HepG2 (cell line): ENCODE results near the gene FIZ1. TPM values are rescaled to one million over a fixed set of nuclear protein-coding genes. Genes with fewer than 3 reads are reported as not detected.
A peak's percentile ranks its signal among the peaks of the same experiment; 100 is the strongest.

Experiments
- CC2D1A ChIP-seq: sonication (generic); formaldehyde crosslinking; IDR thresholded peaks from 2 replicates; pipeline ENCODE4 v1.8.1; 2023; ENCODE audit warnings: mild to moderate bottlenecking, missing genetic modification reagents
- E2F1 ChIP-seq: sonication (generic); formaldehyde crosslinking; IDR thresholded peaks from 2 replicates; pipeline ENCODE4 v1.5.0; 2020; ENCODE audit warnings: missing genetic modification reagents
- FOXM1 ChIP-seq: sonication (generic); formaldehyde crosslinking; IDR thresholded peaks from 2 replicates; pipeline ENCODE4 v1.5.0; 2020; ENCODE audit warnings: missing genetic modification reagents
- KDM3A ChIP-seq: IDR thresholded peaks from 2 replicates; pipeline ENCODE4 v1.6.1; 2018; ENCODE audit warnings: low read depth, missing compliant biosample characterization
- MEIS1 ChIP-seq: sonication (generic); formaldehyde crosslinking; IDR thresholded peaks from 2 replicates; pipeline ENCODE4 v1.9.0; 2021; ENCODE audit warnings: mild to moderate bottlenecking, missing genetic modification reagents, moderate library complexity, borderline replicate concordance
- MXD4 ChIP-seq: IDR thresholded peaks from 2 replicates; pipeline ENCODE4 v1.6.1; 2016; ENCODE audit warnings: mild to moderate bottlenecking, missing biosample characterization, missing genetic modification reagents
- POLR2A ChIP-seq, 2 experiments: IDR thresholded peaks; 2 replicates each; pipeline ENCODE4 v1.6.1; 2011; ENCODE audit warnings: low read depth in 2 of 2, low read length in 2 of 2, mild to moderate bottlenecking in 1 of 2, moderate library complexity in 1 of 2; ENCODE audit not compliant: insufficient read depth in 1 of 2
- POLR2G ChIP-seq: fragments of 200-400 bp; formaldehyde crosslinking; IDR thresholded peaks from 2 replicates; pipeline ENCODE4 v1.6.1; 2018; ENCODE audit warnings: mild to moderate bottlenecking, low read depth, low read length, moderate library complexity
- PTBP1 ChIP-seq: fragments of 200-400 bp; formaldehyde crosslinking; IDR thresholded peaks from 2 replicates; pipeline ENCODE4 v1.6.1; 2018; ENCODE audit warnings: low read length, low read depth; ENCODE audit not compliant: poor library complexity, severe bottlenecking
- RAD51 ChIP-seq: fragments of 450-650 bp; IDR thresholded peaks from 2 replicates; pipeline ENCODE4 v1.6.1; 2016; ENCODE audit warnings: borderline replicate concordance
- RBM39 ChIP-seq: fragments of 200-400 bp; formaldehyde crosslinking; IDR thresholded peaks from one replicate; pipeline ENCODE4 v1.6.1; 2018; ENCODE audit warnings: antibody characterized with exemption, mild to moderate bottlenecking, low read depth, low read length; ENCODE audit not compliant: poor library complexity, severe bottlenecking
- SAFB2 ChIP-seq: sonication (generic); formaldehyde crosslinking; IDR thresholded peaks from 2 replicates; pipeline ENCODE4 v1.5.1; 2020; ENCODE audit warnings: missing genetic modification reagents, low read depth, mild to moderate bottlenecking, borderline replicate concordance
- SMARCC2 ChIP-seq: fragments of 450-650 bp; IDR thresholded peaks from 2 replicates; pipeline ENCODE4 v1.6.1; 2017; ENCODE audit warnings: antibody characterized with exemption, mild to moderate bottlenecking
- STAT5B ChIP-seq: sonication (generic); formaldehyde crosslinking; IDR thresholded peaks from 2 replicates; pipeline ENCODE4 v1.4.0; 2020; ENCODE audit warnings: missing genetic modification reagents
- ZNF136 ChIP-seq: sonication (generic); formaldehyde crosslinking; IDR thresholded peaks from 2 replicates; pipeline ENCODE4 v1.8.1; 2022; ENCODE audit warnings: low read depth, mild to moderate bottlenecking, moderate library complexity, missing genetic modification reagents
- ZNF251 ChIP-seq: sonication (generic); formaldehyde crosslinking; IDR thresholded peaks from 2 replicates; pipeline ENCODE4 v1.9.0; 2021; ENCODE audit warnings: mild to moderate bottlenecking, missing genetic modification reagents
- ZNF3 ChIP-seq: IDR thresholded peaks from 2 replicates; pipeline ENCODE4 v1.7.0; 2017; ENCODE audit warnings: inconsistent platforms
- ZNF33A ChIP-seq: sonication (generic); formaldehyde crosslinking; IDR thresholded peaks from 2 replicates; pipeline ENCODE4 v1.5.1; 2020; ENCODE audit warnings: missing genetic modification reagents, mild to moderate bottlenecking, moderate library complexity, borderline replicate concordance
- ZNF567 ChIP-seq: sonication (generic); formaldehyde crosslinking; IDR thresholded peaks from 2 replicates; pipeline ENCODE4 v1.8.1; 2023; ENCODE audit warnings: mild to moderate bottlenecking, missing genetic modification reagents, borderline replicate concordance
- ZNF709 ChIP-seq: sonication (generic); formaldehyde crosslinking; IDR thresholded peaks from 2 replicates; pipeline ENCODE4 v1.5.0; 2020; ENCODE audit warnings: mild to moderate bottlenecking, missing genetic modification reagents
- polyA plus RNA-seq, 8 experiments: library from polyadenylated mRNA; depleted of rRNA in 3 of 8; stranded (reverse) in 7 of 8; unstranded in 1 of 8; fragments of >200 nt; fragmentation: Illumina TruSeq in 4 of 8; extraction: Trizol in 4 of 8; gene quantifications; 2 replicates each; pipeline versions ENCODE4 v1.2.1 to v1.2.3, GENCODE V29; 2011 to 2016; ENCODE audit warnings: low read depth in 4 of 8, missing spikeins in 1 of 8, mixed read lengths in 1 of 8; ENCODE audit not compliant: insufficient read depth in 1 of 8
- total RNA-seq, 5 experiments: library from RNA; depleted of rRNA; stranded (reverse); fragments of >200 nt; fragmentation: Illumina TruSeq; extraction: Trizol; gene quantifications; 2 replicates each; pipeline ENCODE4 v1.2.3, GENCODE V29; 2016; ENCODE audit warnings: low read depth in 1 of 5
- TF ChIP-seq, protein P1 (sequence below): IDR thresholded peaks from 2 replicates; pipeline ENCODE4 v1.6.1; 2018; ENCODE audit warnings: missing genetic modification reagents, mild to moderate bottlenecking, missing compliant biosample characterization
- TF ChIP-seq, protein P2 (sequence below): sonication (generic); formaldehyde crosslinking; IDR thresholded peaks from 2 replicates; pipeline ENCODE4 v1.5.0; 2020; ENCODE audit warnings: missing genetic modification reagents
- TF ChIP-seq, protein P3 (sequence below): sonication (generic); formaldehyde crosslinking; IDR thresholded peaks from 2 replicates; pipeline ENCODE4 v1.4.0; 2020; ENCODE audit warnings: missing genetic modification reagents

Gene FIZ1
- total and polyA plus RNA-seq, 2 of the 13 experiments (the other 11 are each of a cell fraction or from before 2014, with no cell fraction given): 3.6 to 5.9 TPM

- TF ChIP-seq, protein P1, sequence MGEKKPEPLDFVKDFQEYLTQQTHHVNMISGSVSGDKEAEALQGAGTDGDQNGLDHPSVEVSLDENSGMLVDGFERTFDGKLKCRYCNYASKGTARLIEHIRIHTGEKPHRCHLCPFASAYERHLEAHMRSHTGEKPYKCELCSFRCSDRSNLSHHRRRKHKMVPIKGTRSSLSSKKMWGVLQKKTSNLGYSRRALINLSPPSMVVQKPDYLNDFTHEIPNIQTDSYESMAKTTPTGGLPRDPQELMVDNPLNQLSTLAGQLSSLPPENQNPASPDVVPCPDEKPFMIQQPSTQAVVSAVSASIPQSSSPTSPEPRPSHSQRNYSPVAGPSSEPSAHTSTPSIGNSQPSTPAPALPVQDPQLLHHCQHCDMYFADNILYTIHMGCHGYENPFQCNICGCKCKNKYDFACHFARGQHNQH (CRISPR knock-in tag): no peak
- TF ChIP-seq, protein P2, sequence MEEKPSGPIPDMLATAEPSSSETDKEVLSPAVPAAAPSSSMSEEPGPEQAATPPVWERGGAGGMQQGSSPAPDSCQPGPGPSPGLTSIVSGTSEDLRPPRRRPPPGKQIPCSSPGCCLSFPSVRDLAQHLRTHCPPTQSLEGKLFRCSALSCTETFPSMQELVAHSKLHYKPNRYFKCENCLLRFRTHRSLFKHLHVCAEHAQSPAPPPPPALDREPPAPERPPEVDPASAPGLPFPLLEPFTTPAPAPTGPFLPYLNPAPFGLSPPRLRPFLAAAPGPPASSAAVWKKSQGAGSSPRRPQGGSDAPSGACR (CRISPR knock-in tag): no peak
- no peak for TF ChIP-seq RAD51
- no peak for TF ChIP-seq CC2D1A (CRISPR knock-in tag)
- no peak for TF ChIP-seq POLR2A (IDR thresholded peaks at IDR 0.05; ENCODE audit: insufficient read depth in 1 of 2, low read depth in 2 of 2, low read length in 2 of 2)
- no peak for TF ChIP-seq PTBP1
- TF ChIP-seq KDM3A (CRISPR knock-in tag): no peak; the same call in 1 of the 2 replicates
- TF ChIP-seq ZNF709 (CRISPR knock-in tag): no peak
- TF ChIP-seq, protein P3, sequence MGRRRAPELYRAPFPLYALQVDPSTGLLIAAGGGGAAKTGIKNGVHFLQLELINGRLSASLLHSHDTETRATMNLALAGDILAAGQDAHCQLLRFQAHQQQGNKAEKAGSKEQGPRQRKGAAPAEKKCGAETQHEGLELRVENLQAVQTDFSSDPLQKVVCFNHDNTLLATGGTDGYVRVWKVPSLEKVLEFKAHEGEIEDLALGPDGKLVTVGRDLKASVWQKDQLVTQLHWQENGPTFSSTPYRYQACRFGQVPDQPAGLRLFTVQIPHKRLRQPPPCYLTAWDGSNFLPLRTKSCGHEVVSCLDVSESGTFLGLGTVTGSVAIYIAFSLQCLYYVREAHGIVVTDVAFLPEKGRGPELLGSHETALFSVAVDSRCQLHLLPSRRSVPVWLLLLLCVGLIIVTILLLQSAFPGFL: no peak
- no peak for TF ChIP-seq MEIS1 (CRISPR knock-in tag)
- TF ChIP-seq MXD4 (CRISPR knock-in tag): no peak
- TF ChIP-seq POLR2G: peak; percentile 54; the same call in 1 of the 2 replicates
- no peak for TF ChIP-seq ZNF136 (CRISPR knock-in tag)
- peak; percentile 65 for TF ChIP-seq RBM39
- TF ChIP-seq ZNF3 (CRISPR knock-in tag): no peak
- TF ChIP-seq E2F1 (CRISPR knock-in tag): no peak; the same call in 1 of the 2 replicates
- TF ChIP-seq ZNF251 (CRISPR knock-in tag): no peak
- TF ChIP-seq FOXM1: no peak
- no peak; the same call in 1 of the 2 replicates for TF ChIP-seq SAFB2
- TF ChIP-seq ZNF33A (CRISPR knock-in tag): no peak
- TF ChIP-seq SMARCC2: no peak
- no peak for TF ChIP-seq ZNF567 (CRISPR knock-in tag)
- TF ChIP-seq STAT5B: 0 out of 2 replicates have a peak, but pooled peaks have one; percentile 10
These were observed 41.5 kb upstream of the FIZ1 start, which contains the start of gene ZNF580 (continued) for GRCh38 chr19:55640577-55641425.
